NCI-H2196 (cell line): ENCODE measurements around the gene CATSPERZ.

Experiments
- DNase-seq: peaks from one replicate; lab custom pipeline; 2025; ENCODE audit not compliant: unreplicated experiment; lab: John Stamatoyannopoulos, UW

The CATSPERZ gene

GRCh38 chr11:64284962-64285884 lies 14.9 kb upstream of the CATSPERZ start, which contains the start of gene GPR137:
TSS of gene GPR137 (plus strand) at chr11:64285848. CDS start at chr11:64286525, 677 bp downstream.
- DNase-seq, result peak; percentile 89

GRCh38 chr11:64285885-64286800 lies 14.0 kb upstream of the CATSPERZ start:
- peak; percentile 67 for DNase-seq

- no peak for DNase-seq
These were observed 13.4 kb upstream of the CATSPERZ start for GRCh38 chr11:64286801-64287159.

DNA sequence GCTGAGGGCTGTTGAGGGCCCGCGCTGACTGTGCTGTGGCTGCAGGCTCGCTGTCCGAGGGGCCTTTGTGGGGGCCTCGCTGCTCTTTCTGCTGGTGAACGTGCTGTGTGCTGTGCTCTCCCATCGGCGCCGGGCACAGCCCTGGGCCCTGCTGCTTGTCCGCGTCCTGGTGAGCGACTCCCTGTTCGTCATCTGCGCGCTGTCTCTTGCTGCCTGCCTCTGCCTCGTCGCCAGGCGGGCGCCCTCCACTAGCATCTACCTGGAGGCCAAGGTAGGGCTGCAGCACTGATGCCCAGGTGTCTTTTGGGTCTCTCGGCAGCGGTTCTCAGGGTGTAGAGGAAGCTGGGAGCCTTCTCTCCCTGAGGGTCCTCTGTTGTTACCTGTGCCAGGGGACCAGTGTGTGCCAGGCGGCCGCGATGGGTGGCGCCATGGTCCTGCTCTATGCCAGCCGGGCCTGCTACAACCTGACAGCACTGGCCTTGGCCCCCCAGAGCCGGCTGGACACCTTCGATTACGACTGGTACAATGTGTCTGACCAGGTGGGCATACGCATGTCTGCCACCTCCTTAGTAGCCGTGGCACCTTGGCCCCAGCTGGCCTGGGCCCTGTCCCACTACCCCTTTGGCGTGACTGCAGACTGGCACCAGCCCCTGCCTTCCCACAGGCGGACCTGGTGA lies 12.3 kb upstream of the CATSPERZ start:
- DNase-seq, result no peak

DNA sequence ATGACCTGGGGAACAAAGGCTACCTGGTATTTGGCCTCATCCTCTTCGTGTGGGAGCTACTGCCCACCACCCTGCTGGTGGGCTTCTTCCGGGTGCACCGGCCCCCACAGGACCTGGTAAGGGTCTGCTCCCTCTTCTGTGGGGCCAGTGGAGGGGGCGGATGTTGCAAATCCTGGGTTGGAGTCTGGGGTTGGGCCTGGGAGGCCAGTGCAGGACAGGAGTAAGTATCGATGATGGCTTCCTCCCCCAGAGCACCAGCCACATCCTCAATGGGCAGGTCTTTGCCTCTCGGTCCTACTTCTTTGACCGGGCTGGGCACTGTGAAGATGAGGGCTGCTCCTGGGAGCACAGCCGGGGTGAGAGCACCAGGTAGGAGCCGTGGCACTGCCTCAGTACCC lies 11.8 kb upstream of the CATSPERZ start:
- no peak for DNase-seq

GRCh38 chr11:64289002-64289564 lies 11.1 kb upstream of the CATSPERZ start:
- no peak for DNase-seq

DNA sequence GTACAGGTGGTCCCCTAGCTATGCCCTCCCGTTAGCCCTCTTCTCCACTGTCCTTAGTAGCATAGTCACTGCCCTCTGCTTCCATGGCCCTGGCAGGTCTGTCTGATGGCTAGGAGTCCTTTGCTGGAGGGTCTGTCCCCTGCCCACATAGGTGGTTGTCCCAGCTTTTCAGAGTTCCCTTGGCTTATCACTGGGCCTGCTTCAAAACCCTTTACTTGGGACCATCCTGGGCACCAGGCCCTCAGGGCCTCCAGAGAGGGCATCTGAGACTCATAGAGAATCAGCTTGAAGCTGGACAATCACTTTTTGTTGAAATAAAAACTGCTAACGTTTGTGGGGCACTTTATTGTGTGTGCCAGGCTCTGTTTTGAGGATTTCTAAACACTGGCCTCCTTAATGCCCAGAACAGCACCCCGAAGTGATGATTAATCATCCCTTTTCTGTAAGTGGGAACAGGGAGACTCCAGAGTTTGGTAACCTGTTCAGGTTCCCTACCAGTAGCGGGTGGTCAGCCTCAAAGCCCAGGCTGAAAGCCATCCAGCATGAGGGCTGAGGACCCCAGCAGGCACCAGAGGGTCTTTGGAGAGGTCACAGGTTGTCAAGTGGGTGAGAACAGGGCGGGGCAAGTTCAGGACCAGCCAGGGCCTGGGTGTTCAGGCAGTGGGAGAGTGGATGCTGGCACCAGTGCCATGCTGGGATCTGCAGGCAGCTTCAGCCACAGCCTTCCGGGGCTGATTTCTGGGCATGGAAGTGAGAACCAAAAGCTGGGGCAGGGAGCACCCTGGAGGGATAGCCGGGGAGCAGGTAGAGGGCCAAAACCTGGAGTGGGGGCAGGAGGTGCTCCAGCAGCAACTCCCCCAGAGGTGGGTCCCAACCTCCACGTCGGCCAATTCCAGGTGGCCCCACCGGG lies 9.6 kb upstream of the CATSPERZ start:
- DNase-seq, result no peak

DNA sequence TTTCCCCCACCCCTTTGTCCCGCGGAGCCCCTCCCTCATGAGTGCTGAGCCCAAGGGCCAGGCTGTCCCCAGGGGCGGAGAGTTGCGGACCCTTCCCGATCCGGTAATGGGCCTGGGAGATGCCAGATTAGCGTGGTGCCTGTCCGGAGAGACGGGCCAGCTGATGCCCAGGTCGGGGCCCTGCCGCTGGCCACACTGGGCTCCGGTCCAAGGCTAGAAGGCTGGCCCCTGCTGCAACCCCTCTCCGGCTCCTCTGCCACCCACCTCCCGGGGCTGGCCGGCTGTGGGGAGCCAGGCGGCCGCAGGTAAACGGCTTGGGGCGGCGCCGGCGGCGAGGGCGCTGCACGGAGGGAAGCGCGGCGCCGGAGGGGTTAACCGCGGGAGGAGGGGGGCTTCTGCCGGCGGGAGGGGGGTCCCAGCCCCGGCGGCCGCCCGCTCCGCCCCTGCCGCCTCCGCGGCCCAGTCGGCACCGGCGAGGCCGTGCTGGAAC lies 8.9 kb upstream of the CATSPERZ start, which contains the start of gene KCNK4:
KCNK4 (plus strand) TSS at position 41 of the 490 bp plus-strand sequence. CDS start 1,717 bp downstream, outside the sequence.
- no peak for DNase-seq

DNA sequence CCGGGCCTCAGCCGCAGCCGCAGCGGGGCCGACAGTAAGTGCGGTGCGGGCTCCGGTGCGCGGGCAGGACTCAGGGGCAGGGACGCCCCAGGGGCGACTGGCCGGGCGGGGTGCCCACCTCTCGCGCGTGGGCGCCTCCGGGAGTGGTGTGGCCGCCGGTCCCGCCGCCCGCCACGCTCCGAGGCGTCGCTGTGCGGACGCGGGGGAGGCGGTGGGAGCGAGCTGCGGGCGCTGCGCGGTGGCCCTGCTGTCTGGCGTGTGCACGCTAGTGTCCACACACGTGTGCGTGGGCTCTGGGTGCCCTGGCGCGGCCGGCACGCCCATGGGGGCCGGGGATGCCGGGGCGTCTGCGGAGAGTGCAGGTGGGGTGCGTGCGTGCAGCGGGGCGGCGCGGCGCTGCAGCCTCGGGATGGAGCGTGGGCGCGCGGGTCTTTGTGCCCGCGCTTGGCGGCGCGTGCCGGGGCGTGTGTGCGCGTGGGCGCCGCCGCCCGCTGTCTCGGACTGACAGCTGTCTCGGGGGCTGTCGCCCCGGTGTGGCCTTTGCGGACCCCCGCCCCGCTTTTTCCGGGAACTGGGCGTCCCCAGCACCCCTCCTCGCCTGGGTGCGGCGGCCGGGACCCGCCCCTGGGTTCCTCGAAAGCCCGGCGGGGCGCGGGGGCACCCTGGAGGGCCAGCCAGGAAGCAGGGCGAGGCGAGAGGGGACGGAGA lies 8.3 kb upstream of the CATSPERZ start:
- DNase-seq, result no peak

DNA sequence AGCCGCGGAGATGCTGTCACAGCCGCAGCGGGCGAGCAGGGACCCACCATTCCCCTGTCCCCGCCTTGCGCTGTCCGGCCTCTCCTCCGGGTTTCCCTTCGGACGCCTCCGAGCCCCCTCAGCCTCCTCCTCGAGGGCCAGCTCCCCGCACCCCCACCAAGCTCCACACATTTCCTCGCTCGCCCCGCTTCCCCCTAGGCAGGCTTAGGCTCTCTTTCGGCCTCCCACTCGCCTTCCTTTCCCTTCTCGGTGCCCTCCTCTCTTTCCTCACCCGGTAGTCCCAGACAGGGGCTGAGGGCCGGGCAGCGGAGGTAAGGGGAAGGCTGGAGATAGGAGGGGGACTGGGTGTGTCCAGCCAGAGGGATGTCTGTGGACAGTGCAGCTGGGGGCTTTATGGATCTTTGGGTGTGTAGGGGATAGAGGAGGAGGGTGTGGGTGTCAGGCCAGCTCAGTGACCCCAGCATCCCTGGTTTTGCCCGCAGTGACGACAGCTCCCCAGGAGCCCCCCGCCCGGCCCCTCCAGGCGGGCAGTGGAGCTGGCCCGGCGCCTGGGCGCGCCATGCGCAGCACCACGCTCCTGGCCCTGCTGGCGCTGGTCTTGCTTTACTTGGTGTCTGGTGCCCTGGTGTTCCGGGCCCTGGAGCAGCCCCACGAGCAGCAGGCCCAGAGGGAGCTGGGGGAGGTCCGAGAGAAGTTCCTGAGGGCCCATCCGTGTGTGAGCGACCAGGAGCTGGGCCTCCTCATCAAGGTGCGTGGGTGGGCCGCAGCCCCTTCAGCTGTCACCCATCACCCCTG lies 7.5 kb upstream of the CATSPERZ start:
- DNase-seq, result no peak

DNA sequence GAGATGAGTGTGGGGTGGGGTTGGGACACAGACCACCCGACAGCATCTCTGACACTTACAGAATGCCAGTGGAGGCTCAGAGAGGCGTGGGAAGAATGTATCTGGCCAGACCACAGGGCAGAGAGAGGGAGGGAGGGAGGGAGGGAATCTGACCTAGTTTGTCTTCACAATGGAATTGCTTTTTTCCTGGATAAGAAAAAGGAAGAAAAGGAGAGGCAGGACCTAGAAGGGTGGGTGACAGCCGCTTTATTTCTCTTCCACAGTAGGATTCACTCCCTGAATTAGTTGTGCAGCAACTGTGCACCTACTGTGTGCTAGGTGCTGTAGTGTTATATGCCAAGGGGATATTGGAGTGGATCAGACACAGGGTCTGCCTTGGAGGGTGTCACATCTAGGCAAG lies 5.4 kb upstream of the CATSPERZ start:
- DNase-seq, result no peak

GRCh38 chr11:64295760-64296159 lies 4.4 kb upstream of the CATSPERZ start:
- no peak for DNase-seq

DNA sequence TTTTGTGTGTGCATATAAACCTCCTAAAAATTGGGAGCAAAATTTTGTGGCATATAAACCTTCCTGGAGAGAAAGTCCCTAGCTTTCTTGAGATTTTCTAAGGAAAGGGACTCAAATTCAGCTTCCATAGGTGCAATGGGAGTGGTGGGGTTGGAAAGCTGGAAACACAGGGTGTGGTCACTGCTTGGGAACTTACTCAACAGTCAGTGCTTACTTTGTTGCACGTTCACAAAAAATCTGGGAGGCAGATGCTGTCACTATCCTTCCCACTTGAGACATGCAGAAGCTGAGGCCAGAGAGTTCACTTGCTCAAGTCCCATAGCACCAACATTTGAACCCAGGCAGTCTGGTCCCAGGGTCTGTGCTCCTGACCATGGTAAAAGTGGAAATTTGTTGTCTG lies 3.9 kb upstream of the CATSPERZ start:
- DNase-seq, result no peak

DNA sequence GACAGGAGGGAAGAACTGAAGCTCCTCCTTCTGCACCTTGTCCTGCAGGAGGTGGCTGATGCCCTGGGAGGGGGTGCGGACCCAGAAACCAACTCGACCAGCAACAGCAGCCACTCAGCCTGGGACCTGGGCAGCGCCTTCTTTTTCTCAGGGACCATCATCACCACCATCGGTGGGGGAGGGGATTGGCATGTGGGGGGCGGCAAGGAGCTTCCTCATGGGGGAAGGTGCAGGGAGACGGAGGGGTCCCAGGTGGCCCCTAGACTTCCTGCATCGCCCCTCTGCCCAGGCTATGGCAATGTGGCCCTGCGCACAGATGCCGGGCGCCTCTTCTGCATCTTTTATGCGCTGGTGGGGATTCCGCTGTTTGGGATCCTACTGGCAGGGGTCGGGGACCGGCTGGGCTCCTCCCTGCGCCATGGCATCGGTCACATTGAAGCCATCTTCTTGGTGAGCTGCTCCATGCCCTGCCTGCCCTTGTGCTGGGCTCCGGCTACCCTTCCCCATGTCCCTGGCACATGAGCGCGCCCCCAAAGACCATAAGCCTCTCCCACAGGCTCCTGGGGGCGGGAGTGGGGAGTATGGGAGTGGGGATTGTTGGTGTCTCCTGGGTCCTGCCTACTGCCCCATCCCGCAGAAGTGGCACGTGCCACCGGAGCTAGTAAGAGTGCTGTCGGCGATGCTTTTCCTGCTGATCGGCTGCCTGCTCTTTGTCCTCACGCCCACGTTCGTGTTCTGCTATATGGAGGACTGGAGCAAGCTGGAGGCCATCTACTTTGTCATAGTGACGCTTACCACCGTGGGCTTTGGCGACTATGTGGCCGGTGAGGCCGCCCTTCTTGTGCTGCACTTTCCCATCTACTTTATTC lies 3.1 kb upstream of the CATSPERZ start:
- no peak for DNase-seq

- DNase-seq, result no peak
These were observed 2.3 kb upstream of the CATSPERZ start for GRCh38 chr11:64297699-64298358.

DNA sequence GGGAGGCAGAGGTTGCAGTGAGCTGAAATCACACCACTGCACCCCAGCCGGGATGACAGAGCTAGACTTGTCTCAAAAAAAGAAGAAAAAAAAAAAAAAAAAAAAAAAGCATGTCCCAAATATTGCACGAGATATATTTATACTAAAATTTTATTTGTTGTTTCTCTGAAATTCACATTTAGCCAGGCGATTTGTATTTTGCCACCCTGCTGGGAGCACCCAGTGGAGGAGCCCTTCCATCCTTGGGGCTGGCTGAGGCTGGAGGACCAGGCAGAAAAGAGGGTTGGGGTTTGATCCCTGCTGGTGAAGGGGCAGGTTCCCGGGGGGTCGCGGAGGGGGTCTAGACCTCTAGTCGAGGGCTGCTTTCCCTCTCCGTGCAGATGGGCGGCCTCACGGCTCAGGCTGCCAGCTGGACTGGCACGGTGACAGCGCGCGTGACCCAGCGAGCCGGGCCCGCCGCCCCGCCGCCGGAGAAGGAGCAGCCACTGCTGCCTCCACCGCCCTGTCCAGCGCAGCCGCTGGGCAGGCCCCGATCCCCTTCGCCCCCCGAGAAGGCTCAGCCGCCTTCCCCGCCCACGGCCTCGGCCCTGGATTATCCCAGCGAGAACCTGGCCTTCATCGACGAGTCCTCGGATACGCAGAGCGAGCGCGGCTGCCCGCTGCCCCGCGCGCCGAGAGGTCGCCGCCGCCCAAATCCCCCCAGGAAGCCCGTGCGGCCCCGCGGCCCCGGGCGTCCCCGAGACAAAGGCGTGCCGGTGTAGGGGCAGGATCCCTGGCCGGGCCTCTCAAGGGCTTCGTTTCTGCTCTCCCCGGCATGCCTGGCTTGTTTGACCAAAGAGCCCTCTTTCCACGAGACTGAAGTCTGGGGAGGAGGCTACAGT lies 952 bp upstream of the CATSPERZ start:
- DNase-seq, result no peak
